OCI-LY1 (cell line): ENCODE measurements around the gene ZNF181.
"Not testable (repeated sequence)": the region's sequence is repeated elsewhere in the genome, so short reads cannot be mapped to it uniquely, and the experiment has no call there.

Experiments
- H2AFZ ChIP-seq: fragments of 200-600 bp; sonication (generic), shearing (Covaris generic); 2 replicates; pipeline ENCODE4 v1.6.0; 2014; ENCODE audit warnings: antibody characterized with exemption, mild to moderate bottlenecking, low read length
- H3F3A ChIP-seq: fragments of 200-600 bp; sonication (generic), shearing (Covaris generic); 2 replicates; pipeline ENCODE4 v1.6.0; 2014; ENCODE audit warnings: mild to moderate bottlenecking, antibody characterized with exemption, low read length, moderate library complexity; ENCODE audit not compliant: insufficient read depth
- H3K27ac ChIP-seq: fragments of 200-600 bp; sonication (generic); 2 replicates; pipeline ENCODE4 v1.5.1; 2014; ENCODE audit warnings: low read length, mixed run types, mild to moderate bottlenecking, low read depth; ENCODE audit not compliant: poor library complexity, severe bottlenecking
- H3K27me3 ChIP-seq: fragments of 200-600 bp; sonication (generic); 2 replicates; pipeline ENCODE4 v1.6.0; 2014; ENCODE audit warnings: antibody characterized with exemption, mild to moderate bottlenecking, low read length, moderate library complexity; ENCODE audit not compliant: insufficient read depth
- H3K36me3 ChIP-seq: fragments of 200-600 bp; sonication (generic); 2 replicates; pipeline ENCODE4 v1.6.1; 2014; ENCODE audit warnings: mild to moderate bottlenecking, antibody characterized with exemption, low read length, moderate library complexity, mixed read lengths; ENCODE audit not compliant: insufficient read depth
- H3K4me1 ChIP-seq: fragments of 200-600 bp; sonication (generic); 2 replicates; pipeline ENCODE4 v1.5.1; 2014; ENCODE audit warnings: mild to moderate bottlenecking, low read length, moderate library complexity; ENCODE audit not compliant: insufficient read depth, severe bottlenecking
- H3K4me2 ChIP-seq: fragments of 200-600 bp; sonication (generic), shearing (Covaris generic); 2 replicates; pipeline ENCODE4 v1.6.1; 2014; ENCODE audit warnings: low read length
- H3K4me3 ChIP-seq: fragments of 200-600 bp; sonication (generic); 2 replicates; pipeline ENCODE4 v1.5.1; 2014; ENCODE audit warnings: low read length, low read depth, mild to moderate bottlenecking, mixed read lengths; ENCODE audit not compliant: poor library complexity, severe bottlenecking
- H3K79me2 ChIP-seq: fragments of 200-600 bp; shearing (Covaris generic); 2 replicates; pipeline ENCODE4 v1.6.1; 2016; ENCODE audit warnings: mixed run types, low read length, mixed read lengths; ENCODE audit not compliant: insufficient read depth
- H3K9ac ChIP-seq: fragments of 200-600 bp; sonication (generic), shearing (Covaris generic); 2 replicates; pipeline ENCODE4 v1.6.1; 2014; ENCODE audit warnings: mild to moderate bottlenecking, low read length, mixed read lengths
- H3K9me2 ChIP-seq: fragments of 200-600 bp; sonication (generic), shearing (Covaris generic); 2 replicates; pipeline ENCODE4 v1.6.1; 2014; ENCODE audit warnings: low read depth, mild to moderate bottlenecking, low read length, mixed read lengths
- H3K9me3 ChIP-seq: fragments of 200-600 bp; shearing (Covaris generic); 2 replicates; pipeline ENCODE4 v1.6.1; 2014; ENCODE audit warnings: low read length, mixed read lengths
- H4K20me1 ChIP-seq: fragments of 200-600 bp; sonication (generic), shearing (Covaris generic); 2 replicates; pipeline ENCODE4 v1.6.0; 2016; ENCODE audit warnings: mild to moderate bottlenecking, low read length; ENCODE audit not compliant: insufficient read depth
- CTCF ChIP-seq: fragments of 200-600 bp; sonication (generic), shearing (Covaris generic); IDR thresholded peaks from 2 replicates; pipeline ENCODE4 v1.5.1; 2017; ENCODE audit warnings: mild to moderate bottlenecking, antibody characterized with exemption, low read length, moderate library complexity, mixed read lengths
- EZH2 ChIP-seq: fragments of 200-600 bp; sonication (generic), shearing (Covaris generic); IDR thresholded peaks from 2 replicates; pipeline ENCODE4 v1.8.0; 2017; ENCODE audit warnings: borderline replicate concordance, mixed run types, mild to moderate bottlenecking, antibody characterized with exemption, low read length, moderate library complexity, mixed read lengths

Gene ZNF181

GRCh38 chr19:34733746-34734536 lies at the start of gene ZNF181:
Gene ZNF181, plus strand, starts transcription at chr19:34734243. Its CDS starts 795 bp downstream, at chr19:34735038.
- H2AFZ ChIP-seq = 0 out of 2 replicates have a peak within 1 kb of the TSS, but pooled peaks have one; percentile 12
- H3K9me2 ChIP-seq = no peaks in the 10 kb centered on the region
- H3K4me2 ChIP-seq = peak within 1 kb of the TSS; percentile 74
- H3K79me2 ChIP-seq = no peaks in the 10 kb centered on the region
- H3K9me3 ChIP-seq = peaks cover 2% of the 10 kb centered on the region; the same call in 1 of the 2 replicates
- no peaks in the 10 kb centered on the region for H3F3A ChIP-seq
- peak within 1 kb of the TSS; percentile 75 for H3K4me3 ChIP-seq
- TF ChIP-seq CTCF (no peak), EZH2 (no peak)
- H4K20me1 ChIP-seq = no peaks in the 10 kb centered on the region
- peak within 1 kb of the TSS; percentile 76 for H3K9ac ChIP-seq
- H3K27ac ChIP-seq = peak within 1 kb of the TSS; percentile 58
- H3K36me3 ChIP-seq = peaks cover 31% of the 10 kb centered on the region
- H3K27me3 ChIP-seq = no peaks in the 10 kb centered on the region
- peaks cover 17% of the 10 kb centered on the region for H3K4me1 ChIP-seq

DNA sequence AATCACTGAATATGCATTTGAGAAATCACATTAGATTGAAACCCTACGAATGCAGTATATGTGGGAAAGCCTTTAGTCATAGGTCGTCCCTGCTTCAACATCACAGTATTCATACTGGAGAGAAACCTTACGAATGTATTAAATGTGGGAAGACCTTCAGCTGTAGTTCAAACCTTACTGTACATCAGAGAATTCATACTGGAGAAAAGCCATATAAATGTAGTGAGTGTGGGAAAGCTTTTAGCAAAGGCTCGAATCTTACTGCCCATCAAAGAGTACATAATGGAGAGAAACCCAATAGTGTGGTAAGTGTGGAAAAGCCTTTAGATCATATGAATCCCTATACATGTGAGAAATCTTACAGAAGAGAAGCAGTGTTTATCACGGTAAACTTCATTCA lies 48.8 kb upstream of the ZNF181 start:
- not testable (repeated sequence) for H4K20me1 ChIP-seq, H3K79me2 ChIP-seq
- H3K9me3 ChIP-seq = peaks cover 29% of the 10 kb centered on the region

DNA sequence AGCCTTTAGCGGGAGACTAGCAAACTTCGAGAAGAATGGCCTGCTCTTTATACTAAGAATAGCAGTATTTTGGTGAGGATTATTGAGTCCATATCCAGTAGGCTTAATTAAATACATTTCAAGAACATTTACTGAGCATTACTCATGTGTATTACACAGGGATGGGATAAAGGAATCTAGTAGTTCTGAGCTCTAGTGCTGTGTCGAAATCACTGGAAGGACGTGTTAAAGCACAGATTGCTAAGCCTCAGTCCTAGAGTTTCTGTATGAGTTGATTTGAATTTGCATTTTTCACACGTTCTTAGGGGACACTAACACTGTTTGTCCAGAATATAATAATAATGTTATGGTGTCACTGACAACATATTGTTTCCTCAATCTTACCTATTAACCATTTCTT lies 47.6 kb upstream of the ZNF181 start:
- Histone ChIP-seq H4K20me1 (no peaks in the 10 kb centered on the region), H3K4me3 (no peak overlapping the region), H3K9me3 (peaks cover 27% of the 10 kb centered on the region), H2AFZ (no peak overlapping the region), H3K9ac (no peak overlapping the region), H3K27me3 (no peaks in the 10 kb centered on the region), H3K79me2 (no peaks in the 10 kb centered on the region), H3F3A (no peaks in the 10 kb centered on the region), H3K9me2 (no peaks in the 10 kb centered on the region), H3K4me2 (no peak overlapping the region), H3K36me3 (peaks cover 29% of the 10 kb centered on the region), H3K27ac (no peak overlapping the region), H3K4me1 (no peaks in the 10 kb centered on the region)
- no peak for TF ChIP-seq EZH2
- no peak for TF ChIP-seq CTCF

More for the DNA sequence above, 48.8 kb upstream of the ZNF181 start:
- not testable (repeated sequence) for H3K9me2 ChIP-seq, H3K27me3 ChIP-seq, H2AFZ ChIP-seq, H3K4me1 ChIP-seq, H3K4me3 ChIP-seq, H3K4me2 ChIP-seq, H3K27ac ChIP-seq, H3K9ac ChIP-seq, H3F3A ChIP-seq
- peaks cover 41% of the 10 kb centered on the region for H3K36me3 ChIP-seq

- Histone ChIP-seq H3K4me2 (no peak overlapping the region), H3K9me2 (no peaks in the 10 kb centered on the region), H3K27ac (no peak overlapping the region), H3K27me3 (no peaks in the 10 kb centered on the region), H2AFZ (no peak overlapping the region), H3K9ac (no peak overlapping the region), H4K20me1 (no peaks in the 10 kb centered on the region), H3K9me3 (peaks cover 25% of the 10 kb centered on the region), H3K4me3 (no peak overlapping the region), H3K79me2 (no peaks in the 10 kb centered on the region), H3F3A (no peaks in the 10 kb centered on the region), H3K4me1 (no peaks in the 10 kb centered on the region), H3K36me3 (peaks cover 20% of the 10 kb centered on the region)
- TF ChIP-seq EZH2 = no peak
- no peak for TF ChIP-seq CTCF
Measured at GRCh38 chr19:34687348-34687747, 46.7 kb upstream of the ZNF181 start.
